ENCODE data around the gene OSTC.

Gene OSTC

GRCh38 chr4:108622828-108623227 is 27.6 kb upstream of the OSTC start:
- Histone ChIP-seq H3K4me3 (ENCODE audit: low read length) (no peak overlapping the region), H4K20me1 (ENCODE audit: insufficient read depth, low read length) (peaks cover 36% of the 10 kb centered on the region), H3K79me2 (ENCODE audit: low read length) (peaks cover 55% of the 10 kb centered on the region), H3K9me3 (ENCODE audit: insufficient read depth, low read length) (no peaks in the 10 kb centered on the region), H3K4me2 (ENCODE audit: low read length) (no peak overlapping the region), H3K27me3 (ENCODE audit: low read depth, low read length) (no peaks in the 10 kb centered on the region), H3K9ac (ENCODE audit: low read length) (no peak overlapping the region), H3K4me1 (ENCODE audit: low read length) (peaks cover 23% of the 10 kb centered on the region), H3K36me3 (replicated peaks; ENCODE audit: low read depth, low read length) (peaks cover 59% of the 10 kb centered on the region), H2AFZ (ENCODE audit: low read depth, low read length) (no peak overlapping the region), H3K27ac (ENCODE audit: low read length) (no peak overlapping the region)
- TF ChIP-seq, protein P1, sequence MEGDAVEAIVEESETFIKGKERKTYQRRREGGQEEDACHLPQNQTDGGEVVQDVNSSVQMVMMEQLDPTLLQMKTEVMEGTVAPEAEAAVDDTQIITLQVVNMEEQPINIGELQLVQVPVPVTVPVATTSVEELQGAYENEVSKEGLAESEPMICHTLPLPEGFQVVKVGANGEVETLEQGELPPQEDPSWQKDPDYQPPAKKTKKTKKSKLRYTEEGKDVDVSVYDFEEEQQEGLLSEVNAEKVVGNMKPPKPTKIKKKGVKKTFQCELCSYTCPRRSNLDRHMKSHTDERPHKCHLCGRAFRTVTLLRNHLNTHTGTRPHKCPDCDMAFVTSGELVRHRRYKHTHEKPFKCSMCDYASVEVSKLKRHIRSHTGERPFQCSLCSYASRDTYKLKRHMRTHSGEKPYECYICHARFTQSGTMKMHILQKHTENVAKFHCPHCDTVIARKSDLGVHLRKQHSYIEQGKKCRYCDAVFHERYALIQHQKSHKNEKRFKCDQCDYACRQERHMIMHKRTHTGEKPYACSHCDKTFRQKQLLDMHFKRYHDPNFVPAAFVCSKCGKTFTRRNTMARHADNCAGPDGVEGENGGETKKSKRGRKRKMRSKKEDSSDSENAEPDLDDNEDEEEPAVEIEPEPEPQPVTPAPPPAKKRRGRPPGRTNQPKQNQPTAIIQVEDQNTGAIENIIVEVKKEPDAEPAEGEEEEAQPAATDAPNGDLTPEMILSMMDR (IDR thresholded peaks at IDR 0.05; ENCODE audit: low read depth, low read length), result no peak
- TF ChIP-seq EZH2phosphoT487 (IDR thresholded peaks at IDR 0.05; ENCODE audit: low read depth), result no peak

- TF ChIP-seq, protein P1 (IDR thresholded peaks at IDR 0.05; ENCODE audit: low read depth, low read length), result no peak
- TF ChIP-seq EZH2phosphoT487 (IDR thresholded peaks at IDR 0.05; ENCODE audit: low read depth), result no peak
- H3K36me3 ChIP-seq (replicated peaks; ENCODE audit: low read depth, low read length), result peaks cover 72% of the 10 kb centered on the region
- H2AFZ ChIP-seq (ENCODE audit: low read depth, low read length), result no peak overlapping the region
- H3K4me3 ChIP-seq (ENCODE audit: low read length), result no peak overlapping the region
- H4K20me1 ChIP-seq (ENCODE audit: insufficient read depth, low read length), result peaks cover 36% of the 10 kb centered on the region
- H3K4me2 ChIP-seq (ENCODE audit: low read length), result no peak overlapping the region
- no peak overlapping the region for H3K9ac ChIP-seq (ENCODE audit: low read length)
- H3K27ac ChIP-seq (ENCODE audit: low read length), result no peak overlapping the region
- peaks cover 18% of the 10 kb centered on the region for H3K4me1 ChIP-seq (ENCODE audit: low read length)
- H3K27me3 ChIP-seq (ENCODE audit: low read depth, low read length), result no peaks in the 10 kb centered on the region
- peaks cover 55% of the 10 kb centered on the region for H3K79me2 ChIP-seq (ENCODE audit: low read length)
- H3K9me3 ChIP-seq (ENCODE audit: insufficient read depth, low read length), result no peaks in the 10 kb centered on the region
Measured at GRCh38 chr4:108624263-108625056, 25.9 kb upstream of the OSTC start.

GRCh38 chr4:108626056-108626455 is 24.3 kb upstream of the OSTC start:
- no peaks in the 10 kb centered on the region for H3K9me3 ChIP-seq (ENCODE audit: insufficient read depth, low read length)
- H3K79me2 ChIP-seq (ENCODE audit: low read length), result peaks cover 48% of the 10 kb centered on the region
- H3K9ac ChIP-seq (ENCODE audit: low read length), result no peak overlapping the region
- no peak overlapping the region for H3K4me2 ChIP-seq (ENCODE audit: low read length)
- peaks cover 81% of the 10 kb centered on the region for H3K36me3 ChIP-seq (replicated peaks; ENCODE audit: low read depth, low read length)
- H3K4me3 ChIP-seq (ENCODE audit: low read length), result no peak overlapping the region
- peaks cover 33% of the 10 kb centered on the region for H4K20me1 ChIP-seq (ENCODE audit: insufficient read depth, low read length)
- TF ChIP-seq, protein P1 (IDR thresholded peaks at IDR 0.05; ENCODE audit: low read depth, low read length), result no peak
- TF ChIP-seq EZH2phosphoT487 (IDR thresholded peaks at IDR 0.05; ENCODE audit: low read depth), result no peak
- no peaks in the 10 kb centered on the region for H3K27me3 ChIP-seq (ENCODE audit: low read depth, low read length)
- H3K4me1 ChIP-seq (ENCODE audit: low read length), result peaks cover 13% of the 10 kb centered on the region
- H3K27ac ChIP-seq (ENCODE audit: low read length), result no peak overlapping the region
- H2AFZ ChIP-seq (ENCODE audit: low read depth, low read length), result no peak overlapping the region

DNA sequence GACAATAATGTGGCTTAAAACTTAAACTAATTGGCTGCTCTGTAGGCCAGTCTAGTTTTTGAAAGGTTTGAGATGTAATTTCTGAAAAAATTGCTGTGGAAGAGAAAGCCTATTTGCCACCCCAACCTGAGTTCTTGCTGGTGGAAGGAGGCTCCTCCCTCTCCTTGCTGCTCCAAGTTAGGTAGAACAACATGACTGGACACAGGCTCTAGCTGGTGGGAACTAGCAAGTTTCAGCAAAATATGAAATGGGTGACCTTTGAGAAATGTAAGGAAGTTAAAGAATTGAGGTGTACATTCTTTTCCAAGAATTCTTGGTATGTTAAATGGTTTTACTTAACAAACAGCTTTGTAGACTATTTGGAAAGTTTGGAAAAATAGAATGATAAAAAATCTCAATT is 22.0 kb upstream of the OSTC start:
- no peak overlapping the region for H3K4me2 ChIP-seq (ENCODE audit: low read length)
- H2AFZ ChIP-seq (ENCODE audit: low read depth, low read length), result no peak overlapping the region
- TF ChIP-seq EZH2phosphoT487 (IDR thresholded peaks at IDR 0.05; ENCODE audit: low read depth), result no peak
- TF ChIP-seq, protein P1 (IDR thresholded peaks at IDR 0.05; ENCODE audit: low read depth, low read length), result no peak
- H3K9me3 ChIP-seq (ENCODE audit: insufficient read depth, low read length), result no peaks in the 10 kb centered on the region
- peaks cover 14% of the 10 kb centered on the region for H4K20me1 ChIP-seq (ENCODE audit: insufficient read depth, low read length)
- no peaks in the 10 kb centered on the region for H3K27me3 ChIP-seq (ENCODE audit: low read depth, low read length)
- H3K27ac ChIP-seq (ENCODE audit: low read length), result no peak overlapping the region
- H3K36me3 ChIP-seq (replicated peaks; ENCODE audit: low read depth, low read length), result peaks cover 79% of the 10 kb centered on the region
- peaks cover 24% of the 10 kb centered on the region for H3K79me2 ChIP-seq (ENCODE audit: low read length)
- H3K4me1 ChIP-seq (ENCODE audit: low read length), result no peaks in the 10 kb centered on the region
- no peak overlapping the region for H3K9ac ChIP-seq (ENCODE audit: low read length)
- H3K4me3 ChIP-seq (ENCODE audit: low read length), result no peak overlapping the region
